Rectal smooth muscle tissue (tissue), 1 donor: ENCODE data around the gene ZNF420.

Source experiments
- H3K27ac ChIP-seq: one replicate; pipeline ENCODE4 v1.7.0; 2013; ENCODE audit warnings: low read depth, low read length, inconsistent platforms
- H3K27me3 ChIP-seq: one replicate; pipeline ENCODE4 v1.7.0; 2013; ENCODE audit warnings: low read length; ENCODE audit not compliant: control insufficient read depth, insufficient read depth
- H3K36me3 ChIP-seq: one replicate; pipeline ENCODE4 v1.7.0; 2013; ENCODE audit warnings: low read length; ENCODE audit not compliant: control insufficient read depth, insufficient read depth
- H3K4me1 ChIP-seq: one replicate; pipeline ENCODE4 v1.7.0; 2013; ENCODE audit warnings: low read length; ENCODE audit not compliant: control insufficient read depth, insufficient read depth
- H3K4me3 ChIP-seq: one replicate; pipeline ENCODE4 v1.7.0; 2013; ENCODE audit warnings: low read length
- H3K9ac ChIP-seq: one replicate; pipeline ENCODE4 v1.7.0; 2013; ENCODE audit warnings: low read length

ZNF420 gene

DNA sequence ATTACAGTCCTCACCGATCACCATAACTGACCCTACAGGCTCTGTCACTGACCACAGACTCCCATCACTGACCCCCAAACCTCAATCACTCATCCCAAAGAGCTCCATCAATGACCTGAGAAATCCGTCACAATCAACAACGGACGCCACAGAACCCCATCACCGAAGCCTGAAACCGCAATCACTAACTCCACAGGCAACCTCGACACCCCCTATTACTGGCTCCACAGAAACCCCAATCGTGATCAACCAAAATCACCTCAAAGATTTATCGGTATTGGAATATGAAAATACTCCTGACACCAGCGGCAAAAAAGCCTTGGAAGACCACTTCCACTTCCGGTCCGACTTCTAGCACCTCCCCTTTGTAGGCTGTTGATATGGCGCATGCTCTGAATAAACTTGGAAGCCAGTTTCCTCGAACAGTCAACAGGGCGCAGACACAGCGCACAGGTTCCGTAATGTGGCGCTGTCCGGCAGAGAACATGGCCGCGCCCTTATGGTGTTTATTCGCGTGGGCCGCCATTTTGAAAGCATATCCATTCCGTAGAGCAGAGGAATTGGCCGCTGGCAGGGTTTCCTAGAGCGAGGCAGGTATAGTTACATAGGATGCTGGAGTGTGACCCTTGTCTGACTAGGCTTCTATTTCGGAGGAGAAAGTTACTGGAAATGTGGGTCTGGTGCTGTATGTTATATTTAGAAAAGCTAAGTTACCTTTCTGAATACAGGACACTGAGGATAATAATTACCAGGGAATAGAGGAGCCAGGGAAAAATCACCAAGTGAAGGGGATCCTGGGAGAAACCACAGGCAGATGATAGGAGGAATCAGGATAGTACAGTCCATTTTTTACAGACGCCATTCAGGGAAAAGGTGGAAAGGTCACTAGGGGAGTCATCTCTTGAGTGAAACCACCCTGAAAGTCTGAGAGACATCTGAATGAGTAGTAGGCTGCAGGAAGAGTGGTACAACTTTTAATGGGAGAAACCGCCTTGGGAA, 94.4 kb downstream of the ZNF420 start, which contains the start of gene ZNF585A:
TSS of gene ZNF585A (minus strand) at position 328 of the 999 bp plus-strand sequence. CDS start 2,785 bp downstream, outside the sequence.
- Histone ChIP-seq H3K4me3 (peak within 1 kb of the TSS; percentile 97), H3K27me3 (no peaks in the 10 kb centered on the region), H3K4me1 (peaks cover 2% of the 10 kb centered on the region), H3K9ac (peak within 1 kb of the TSS; percentile 87), H3K36me3 (peaks cover 14% of the 10 kb centered on the region), H3K27ac (peak within 1 kb of the TSS; percentile 69)
